SU-DHL-6 (cell line): ENCODE measurements around the gene CUX1.

Experiments
- EZH2phosphoT487 ChIP-seq: fragments of 200-600 bp; sonication (generic), shearing (Covaris generic); conservative IDR thresholded peaks from 2 replicates; pipeline ENCODE4 v1.6.1; 2018; ENCODE audit warnings: mild to moderate bottlenecking, antibody characterized with exemption, low read length, moderate library complexity, mixed read lengths
- TF ChIP-seq, protein P1 (sequence below): fragments of 200-600 bp; sonication (generic); IDR thresholded peaks from one replicate; pipeline ENCODE4 v1.5.1; 2017; ENCODE audit warnings: antibody characterized with exemption, mild to moderate bottlenecking, low read length, moderate library complexity; ENCODE audit not compliant: insufficient read depth, poor library complexity, severe bottlenecking

DNA sequence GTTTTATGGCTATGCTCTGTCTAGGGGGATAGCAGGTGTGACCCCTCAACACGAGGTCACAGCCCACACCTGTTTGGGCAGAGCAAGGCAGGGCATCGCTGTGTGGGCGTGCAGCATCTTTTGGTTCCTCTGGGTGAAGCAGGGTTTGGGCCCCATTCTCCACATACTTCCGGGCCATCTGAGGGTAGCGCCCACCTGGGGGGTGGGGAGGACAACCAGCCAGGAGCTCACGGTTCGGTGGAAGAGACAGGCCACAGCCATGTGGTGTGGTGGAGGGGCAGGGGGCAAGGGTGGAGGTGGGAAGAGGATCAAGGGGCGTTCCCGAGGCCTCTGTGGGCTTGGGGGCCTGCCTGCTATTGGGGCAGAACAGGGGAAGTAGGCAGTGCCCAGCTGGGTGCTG, 471.6 kb downstream of the CUX1 start:
- TF ChIP-seq, protein P1, sequence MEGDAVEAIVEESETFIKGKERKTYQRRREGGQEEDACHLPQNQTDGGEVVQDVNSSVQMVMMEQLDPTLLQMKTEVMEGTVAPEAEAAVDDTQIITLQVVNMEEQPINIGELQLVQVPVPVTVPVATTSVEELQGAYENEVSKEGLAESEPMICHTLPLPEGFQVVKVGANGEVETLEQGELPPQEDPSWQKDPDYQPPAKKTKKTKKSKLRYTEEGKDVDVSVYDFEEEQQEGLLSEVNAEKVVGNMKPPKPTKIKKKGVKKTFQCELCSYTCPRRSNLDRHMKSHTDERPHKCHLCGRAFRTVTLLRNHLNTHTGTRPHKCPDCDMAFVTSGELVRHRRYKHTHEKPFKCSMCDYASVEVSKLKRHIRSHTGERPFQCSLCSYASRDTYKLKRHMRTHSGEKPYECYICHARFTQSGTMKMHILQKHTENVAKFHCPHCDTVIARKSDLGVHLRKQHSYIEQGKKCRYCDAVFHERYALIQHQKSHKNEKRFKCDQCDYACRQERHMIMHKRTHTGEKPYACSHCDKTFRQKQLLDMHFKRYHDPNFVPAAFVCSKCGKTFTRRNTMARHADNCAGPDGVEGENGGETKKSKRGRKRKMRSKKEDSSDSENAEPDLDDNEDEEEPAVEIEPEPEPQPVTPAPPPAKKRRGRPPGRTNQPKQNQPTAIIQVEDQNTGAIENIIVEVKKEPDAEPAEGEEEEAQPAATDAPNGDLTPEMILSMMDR = no peak
- no peak for TF ChIP-seq EZH2phosphoT487
